Fibroblast of villous mesenchyme (primary cell): ENCODE data around the gene RUVBL1. TPM values are rescaled to one million over a fixed set of nuclear protein-coding genes. Genes with fewer than 3 reads are reported as not detected.

Source experiments
- DNase-seq: peaks from one replicate; pipeline ENCODE4 v3.0.0-alpha.2; 2010; ENCODE audit warnings: low read depth
- H3K4me3 ChIP-seq: 2 replicates; pipeline ENCODE4 v1.5.1; 2011; ENCODE audit warnings: low read depth, mild to moderate bottlenecking, low read length
- CTCF ChIP-seq: IDR thresholded peaks from 2 replicates; pipeline ENCODE4 v1.5.1; 2012; ENCODE audit warnings: low read depth, mild to moderate bottlenecking, low read length; ENCODE audit not compliant: insufficient read depth
- total RNA-seq: library from RNA; depleted of rRNA; stranded (reverse); fragments of >200 nt; gene quantifications from 2 replicates; pipeline ENCODE4 v1.2.3, GENCODE V29; 2012

RUVBL1 gene
- total RNA-seq, 1 donor = 83.8 TPM

- TF ChIP-seq CTCF = no peak
- DNase-seq = peak; percentile 95
- no peak overlapping the region for H3K4me3 ChIP-seq
Measured at GRCh38 chr3:128080323-128081080, 43.1 kb downstream of the RUVBL1 start.

- no peak for DNase-seq
- TF ChIP-seq CTCF = no peak
Measured at GRCh38 chr3:128079823-128080222, 43.8 kb downstream of the RUVBL1 start.

GRCh38 chr3:128078875-128079274 is 44.7 kb downstream of the RUVBL1 start:
- no peak for DNase-seq
- no peak overlapping the region for H3K4me3 ChIP-seq
- no peak for TF ChIP-seq CTCF

More at GRCh38 chr3:128079823-128080222, 43.8 kb downstream of the RUVBL1 start:
- H3K4me3 ChIP-seq = no peak overlapping the region

GRCh38 chr3:128078322-128078721 is 45.3 kb downstream of the RUVBL1 start:
- H3K4me3 ChIP-seq = no peak overlapping the region
- TF ChIP-seq CTCF = no peak
- peak; percentile 28 for DNase-seq

- TF ChIP-seq CTCF = no peak
- no peak for DNase-seq
Measured at GRCh38 chr3:128077665-128078064, 45.9 kb downstream of the RUVBL1 start.

GRCh38 chr3:128077202-128077624 is 46.4 kb downstream of the RUVBL1 start:
- H3K4me3 ChIP-seq = no peak overlapping the region
- TF ChIP-seq CTCF = no peak
- DNase-seq = no peak

More at GRCh38 chr3:128077665-128078064, 45.9 kb downstream of the RUVBL1 start:
- no peak overlapping the region for H3K4me3 ChIP-seq
